AG10803 (cell line): ENCODE results near the gene GLIS1.
A peak's percentile ranks its signal among the peaks of the same experiment; 100 is the strongest.

ENCODE experiments used
- DNase-seq: peaks from one replicate; pipeline ENCODE4 v3.0.0; 2010; ENCODE audit warnings: low read depth
- H3K4me3 ChIP-seq: 2 replicates; pipeline ENCODE4 v1.5.1; 2011; ENCODE audit warnings: mild to moderate bottlenecking, low read length, control low read depth
- CTCF ChIP-seq: conservative IDR thresholded peaks from 2 replicates; pipeline ENCODE4 v1.5.1; 2011; ENCODE audit warnings: mild to moderate bottlenecking, low read length, control low read depth, inconsistent platforms

Gene GLIS1

GRCh38 chr1:53737648-53738204 is 1.2 kb downstream of the GLIS1 start:
- peak overlapping the region; percentile 74 for H3K4me3 ChIP-seq
- no peak for DNase-seq
- TF ChIP-seq CTCF = no peak

- TF ChIP-seq CTCF = no peak
- DNase-seq = no peak
- no peak overlapping the region for H3K4me3 ChIP-seq
Observed at GRCh38 chr1:53736290-53736689, 2.7 kb downstream of the GLIS1 start.

- no peak overlapping the region for H3K4me3 ChIP-seq
- no peak for DNase-seq
Observed at GRCh38 chr1:53735681-53736080, 3.3 kb downstream of the GLIS1 start.

GRCh38 chr1:53735261-53735660 is 3.7 kb downstream of the GLIS1 start:
- no peak for TF ChIP-seq CTCF
- DNase-seq = no peak
- H3K4me3 ChIP-seq = no peak overlapping the region

More at GRCh38 chr1:53735681-53736080, 3.3 kb downstream of the GLIS1 start:
- TF ChIP-seq CTCF = no peak

- no peak for TF ChIP-seq CTCF
- DNase-seq = peak; percentile 79
- no peak overlapping the region for H3K4me3 ChIP-seq
Observed at GRCh38 chr1:53734650-53735211, 4.2 kb downstream of the GLIS1 start.

- peak; percentile 78 for DNase-seq
- H3K4me3 ChIP-seq = peak overlapping the region; percentile 16; the same call in 1 of the 2 replicates
- no peak for TF ChIP-seq CTCF
Observed at GRCh38 chr1:53733975-53734649, 4.9 kb downstream of the GLIS1 start.

- no peak for TF ChIP-seq CTCF
- peak overlapping the region; percentile 24 for H3K4me3 ChIP-seq
- peak; percentile 52 for DNase-seq
Observed at GRCh38 chr1:53733447-53733931, 5.5 kb downstream of the GLIS1 start.
